ENCODE data around the gene TRA2A. TPM values are rescaled to one million over a fixed set of nuclear protein-coding genes. Genes with fewer than 3 reads are reported as not detected.

The TRA2A gene
- total RNA-seq, 2 donors from 2014 or later = 34.3 to 46.0 TPM

DNA sequence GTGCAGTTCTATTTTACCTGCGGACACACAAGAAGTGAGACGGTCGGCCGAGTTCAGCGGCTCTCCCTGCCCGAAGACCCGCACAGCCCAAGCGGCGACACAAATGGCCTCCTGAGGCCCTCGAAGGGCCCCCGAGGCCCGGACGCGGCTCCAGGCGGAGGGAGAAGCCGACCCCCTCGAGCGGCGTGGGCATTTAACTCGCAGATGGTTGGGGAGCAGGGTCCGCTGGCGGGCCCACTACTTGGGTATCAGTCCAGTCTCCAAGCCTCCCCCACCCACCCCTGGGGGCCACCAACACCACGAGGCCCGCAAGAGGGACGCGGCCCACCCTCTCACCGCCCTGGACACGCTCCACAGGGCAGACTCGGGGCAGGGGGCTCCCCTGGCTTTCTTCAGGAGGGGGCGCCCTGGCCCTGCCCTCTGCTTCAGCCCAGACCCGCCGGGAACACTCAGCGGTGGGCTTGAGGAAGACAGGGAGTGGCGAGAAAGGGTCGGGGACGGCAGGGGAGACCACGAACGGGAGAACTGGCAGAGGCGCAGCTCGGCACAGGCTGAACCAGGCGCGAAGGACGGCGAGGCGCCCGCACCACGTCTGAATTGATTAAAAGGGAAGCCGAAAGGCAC is 63.1 kb downstream of the TRA2A start:
- DNase-seq (ENCODE audit: low spot score) = no peak
- no peak overlapping the region for H3K27ac ChIP-seq
- H3K27me3 ChIP-seq (replicated peaks; ENCODE audit: insufficient read depth) = peaks cover 66% of the 10 kb centered on the region
- peaks cover 9% of the 10 kb centered on the region for H3K4me1 ChIP-seq (replicated peaks)
- no peaks in the 10 kb centered on the region for H3K36me3 ChIP-seq
- H3K9me3 ChIP-seq = no peaks in the 10 kb centered on the region
- no peak overlapping the region for H3K4me3 ChIP-seq
- intact Hi-C loops (cut with DNase I) = no loop called here
- TF ChIP-seq POLR2A (IDR thresholded peaks at IDR 0.05) (no peak), POLR2AphosphoS5 (IDR thresholded peaks at IDR 0.05) (no peak)
- TF ChIP-seq, protein P1, sequence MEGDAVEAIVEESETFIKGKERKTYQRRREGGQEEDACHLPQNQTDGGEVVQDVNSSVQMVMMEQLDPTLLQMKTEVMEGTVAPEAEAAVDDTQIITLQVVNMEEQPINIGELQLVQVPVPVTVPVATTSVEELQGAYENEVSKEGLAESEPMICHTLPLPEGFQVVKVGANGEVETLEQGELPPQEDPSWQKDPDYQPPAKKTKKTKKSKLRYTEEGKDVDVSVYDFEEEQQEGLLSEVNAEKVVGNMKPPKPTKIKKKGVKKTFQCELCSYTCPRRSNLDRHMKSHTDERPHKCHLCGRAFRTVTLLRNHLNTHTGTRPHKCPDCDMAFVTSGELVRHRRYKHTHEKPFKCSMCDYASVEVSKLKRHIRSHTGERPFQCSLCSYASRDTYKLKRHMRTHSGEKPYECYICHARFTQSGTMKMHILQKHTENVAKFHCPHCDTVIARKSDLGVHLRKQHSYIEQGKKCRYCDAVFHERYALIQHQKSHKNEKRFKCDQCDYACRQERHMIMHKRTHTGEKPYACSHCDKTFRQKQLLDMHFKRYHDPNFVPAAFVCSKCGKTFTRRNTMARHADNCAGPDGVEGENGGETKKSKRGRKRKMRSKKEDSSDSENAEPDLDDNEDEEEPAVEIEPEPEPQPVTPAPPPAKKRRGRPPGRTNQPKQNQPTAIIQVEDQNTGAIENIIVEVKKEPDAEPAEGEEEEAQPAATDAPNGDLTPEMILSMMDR (IDR thresholded peaks at IDR 0.05) = no peak
- WGBS = 3% methylated on average over 40 of the region's 48 CpGs

- intact Hi-C loops (cut with DNase I) = no loop called here
- Histone ChIP-seq H3K36me3 (no peaks in the 10 kb centered on the region), H3K27me3 (replicated peaks; ENCODE audit: insufficient read depth) (peaks cover 59% of the 10 kb centered on the region), H3K9me3 (no peaks in the 10 kb centered on the region), H3K4me3 (no peak overlapping the region), H3K27ac (no peak overlapping the region), H3K4me1 (replicated peaks) (peaks cover 9% of the 10 kb centered on the region)
- TF ChIP-seq POLR2AphosphoS5 (IDR thresholded peaks at IDR 0.05) (no peak), POLR2A (IDR thresholded peaks at IDR 0.05) (no peak)
- TF ChIP-seq, protein P1 (IDR thresholded peaks at IDR 0.05) = no peak
- no peak for DNase-seq (ENCODE audit: low spot score)
- 17% methylated on average over 32 of the region's 32 CpGs for WGBS
Observed at GRCh38 chr7:23467806-23468525, 63.8 kb downstream of the TRA2A start.

- peaks cover 9% of the 10 kb centered on the region for H3K4me1 ChIP-seq (replicated peaks)
- TF ChIP-seq POLR2AphosphoS5 (IDR thresholded peaks at IDR 0.05) = no peak
- TF ChIP-seq, protein P1 (IDR thresholded peaks at IDR 0.05) = no peak
- no peak for TF ChIP-seq POLR2A (IDR thresholded peaks at IDR 0.05)
- intact Hi-C loops (cut with DNase I) = no loop called here
- no peaks in the 10 kb centered on the region for H3K9me3 ChIP-seq
- 42% methylated on average over 11 of the region's 11 CpGs for WGBS
- peaks cover 53% of the 10 kb centered on the region for H3K27me3 ChIP-seq (replicated peaks; ENCODE audit: insufficient read depth)
- no peak overlapping the region for H3K27ac ChIP-seq
- no peak overlapping the region for H3K4me3 ChIP-seq
- DNase-seq (ENCODE audit: low spot score) = no peak
- no peaks in the 10 kb centered on the region for H3K36me3 ChIP-seq
Observed at GRCh38 chr7:23467291-23467805, 64.4 kb downstream of the TRA2A start.

DNA sequence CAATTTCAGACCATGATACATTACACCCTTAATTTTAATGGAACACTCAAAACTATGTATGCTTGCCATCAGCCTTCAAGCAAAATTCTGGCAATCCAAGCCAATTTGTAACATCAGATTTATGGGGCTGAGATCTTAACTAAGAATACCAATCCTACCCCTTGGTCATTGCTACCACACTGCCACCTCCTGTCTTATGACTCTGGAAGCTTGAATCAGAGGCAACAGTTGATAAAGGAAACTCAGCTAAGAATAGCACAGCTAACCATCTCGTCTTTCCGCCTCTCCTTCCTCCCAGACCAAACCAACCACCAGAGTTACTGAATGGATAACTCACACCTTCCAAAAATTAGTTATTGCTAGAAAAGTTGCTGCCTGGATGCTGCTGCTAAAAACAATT is 68.9 kb downstream of the TRA2A start:
- peaks cover 19% of the 10 kb centered on the region for H3K27me3 ChIP-seq (replicated peaks; ENCODE audit: insufficient read depth)
- H3K4me1 ChIP-seq (replicated peaks) = no peaks in the 10 kb centered on the region
- intact Hi-C loops (cut with DNase I) = no loop called here
- no peak overlapping the region for H3K27ac ChIP-seq
- DNase-seq (ENCODE audit: low spot score) = no peak
- no peaks in the 10 kb centered on the region for H3K9me3 ChIP-seq
- TF ChIP-seq POLR2A (IDR thresholded peaks at IDR 0.05) (no peak), POLR2AphosphoS5 (IDR thresholded peaks at IDR 0.05) (no peak)
- TF ChIP-seq, protein P1 (IDR thresholded peaks at IDR 0.05) = peak in 1 of 4 experiments; percentile 34
- no peaks in the 10 kb centered on the region for H3K36me3 ChIP-seq
- 41% methylated on average over 2 of the region's 2 CpGs for WGBS
- no peak overlapping the region for H3K4me3 ChIP-seq

All from prostate gland (tissue), 2 donors.